Kidney epithelial cell (primary cell): ENCODE data around the gene CASZ1. TPM values are rescaled to one million over a fixed set of nuclear protein-coding genes. Genes with fewer than 3 reads are reported as not detected.
A peak's percentile ranks its signal among the peaks of the same experiment; 100 is the strongest.

Experiments
- DNase-seq: peaks from one replicate; pipeline ENCODE4 v3.0.0-alpha.2; 2010; ENCODE audit warnings: low read depth
- H3K27me3 ChIP-seq: 2 replicates; pipeline ENCODE4 v1.6.0; 2011; ENCODE audit warnings: low read length; ENCODE audit not compliant: control insufficient read depth, insufficient read depth
- H3K36me3 ChIP-seq: 2 replicates; pipeline ENCODE4 v1.5.1; 2011; ENCODE audit warnings: low read length; ENCODE audit not compliant: control insufficient read depth, insufficient read depth
- H3K4me3 ChIP-seq: 2 replicates; pipeline ENCODE4 v1.5.1; 2011; ENCODE audit warnings: low read depth, mild to moderate bottlenecking, control low read depth, low read length
- CTCF ChIP-seq: IDR thresholded peaks from 2 replicates; pipeline ENCODE4 v1.5.1; 2011; ENCODE audit warnings: mild to moderate bottlenecking, moderate library complexity, low read length, control low read depth, inconsistent platforms; ENCODE audit not compliant: insufficient read depth, poor library complexity, severe bottlenecking
- total RNA-seq: library from RNA; depleted of rRNA; stranded (reverse); fragments of >200 nt; gene quantifications from 2 replicates; pipeline ENCODE4 v1.2.3, GENCODE V29; 2015

Gene CASZ1
- total RNA-seq, 1 donor from 2014 or later, result 28.2 TPM

DNA sequence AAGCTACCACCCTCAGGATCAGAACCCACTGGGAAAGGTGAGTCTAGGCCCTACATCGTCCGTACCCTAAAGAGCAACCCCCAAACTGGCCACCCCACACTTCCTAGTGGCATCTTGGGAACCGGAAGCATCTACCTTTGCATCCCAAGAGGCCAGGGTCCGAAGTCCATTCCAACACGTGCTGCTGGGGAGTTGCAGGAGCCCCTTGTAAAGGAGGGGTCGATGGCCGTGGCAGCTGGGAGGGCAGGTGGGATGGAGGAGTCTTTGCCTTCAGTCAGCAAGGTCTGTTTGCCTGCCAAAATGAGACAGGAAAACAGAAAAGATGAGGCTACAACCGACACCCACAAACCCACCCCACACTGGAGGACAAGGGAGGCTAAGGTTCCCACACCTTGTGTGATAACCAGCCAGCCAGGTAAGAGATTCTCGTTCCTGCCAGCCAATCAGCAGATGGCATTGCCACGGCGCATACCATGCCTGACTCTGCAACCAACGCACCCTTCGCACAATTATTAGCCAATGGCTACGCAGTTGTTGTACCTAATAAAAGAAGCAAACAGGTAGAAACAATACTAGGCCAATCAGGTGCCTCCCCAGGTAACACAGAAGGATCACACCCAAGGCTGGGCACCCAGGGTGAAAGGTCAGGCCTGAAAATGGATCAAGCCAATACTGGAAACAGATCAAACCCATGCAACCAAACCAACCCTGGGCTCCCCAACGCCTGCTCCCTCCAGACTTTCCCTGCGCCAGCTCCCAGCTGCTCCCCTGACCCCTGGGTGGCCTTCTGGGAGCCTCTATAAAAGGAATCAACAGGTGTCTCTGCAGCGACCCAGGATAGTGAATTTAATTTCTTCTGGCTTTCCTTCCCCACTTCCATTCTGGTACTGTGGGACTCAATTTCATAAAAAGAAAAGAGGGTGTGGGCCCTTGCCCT, 35.6 kb downstream of the CASZ1 start:
- no peak for TF ChIP-seq CTCF
- Histone ChIP-seq H3K4me3 (no peak overlapping the region), H3K36me3 (no peaks in the 10 kb centered on the region), H3K27me3 (peaks cover 4% of the 10 kb centered on the region)
- no peak for DNase-seq

DNA sequence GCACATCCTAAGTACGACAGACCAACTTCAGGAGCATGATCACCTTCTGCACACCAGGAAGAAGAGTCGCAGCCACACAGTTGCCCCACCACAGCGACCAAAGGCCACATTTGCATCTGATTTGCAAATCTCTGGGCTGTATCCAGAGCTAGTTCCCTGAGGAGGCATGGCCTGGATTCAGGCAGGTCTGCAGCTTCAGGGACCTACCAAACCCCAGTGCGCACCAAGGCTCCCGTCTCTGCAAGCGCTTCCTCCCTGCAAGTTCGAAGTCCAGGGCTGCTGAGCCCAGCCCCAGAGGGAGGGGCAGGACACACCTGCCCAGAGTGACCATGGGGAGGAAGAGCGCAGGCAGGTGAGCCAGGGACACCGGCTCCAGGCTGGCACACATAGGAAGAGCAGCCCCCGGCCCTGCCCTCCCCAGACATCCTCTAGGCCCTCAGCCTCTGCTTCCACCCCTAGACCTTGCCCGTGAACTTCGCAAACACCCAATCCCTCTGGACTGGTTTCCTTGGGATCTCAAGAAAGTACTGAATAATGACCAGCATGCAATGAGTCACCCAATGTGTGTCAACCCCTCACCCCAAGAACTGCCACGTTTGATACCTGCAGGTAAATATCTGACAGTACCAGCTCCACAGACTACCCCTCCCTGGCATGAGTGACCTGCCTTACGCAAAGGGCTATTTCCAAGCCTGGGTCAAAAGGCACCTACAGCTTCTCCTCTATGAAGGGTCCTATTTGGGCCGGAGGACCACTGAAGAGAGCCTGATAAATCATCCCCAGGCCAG, 36.8 kb downstream of the CASZ1 start:
- no peak overlapping the region for H3K4me3 ChIP-seq
- H3K36me3 ChIP-seq, result no peaks in the 10 kb centered on the region
- no peak for TF ChIP-seq CTCF
- DNase-seq, result no peak
- H3K27me3 ChIP-seq, result peaks cover 4% of the 10 kb centered on the region

- Histone ChIP-seq H3K27me3 (peaks cover 11% of the 10 kb centered on the region), H3K36me3 (no peaks in the 10 kb centered on the region), H3K4me3 (no peak overlapping the region)
- no peak for TF ChIP-seq CTCF
- no peak for DNase-seq
Observed at GRCh38 chr1:10756842-10757241, 39.6 kb downstream of the CASZ1 start.

- Histone ChIP-seq H3K4me3 (no peak overlapping the region), H3K36me3 (no peaks in the 10 kb centered on the region), H3K27me3 (peaks cover 17% of the 10 kb centered on the region)
- peak; percentile 29 for DNase-seq
- no peak for TF ChIP-seq CTCF
Observed at GRCh38 chr1:10755970-10756521, 40.4 kb downstream of the CASZ1 start.

DNA sequence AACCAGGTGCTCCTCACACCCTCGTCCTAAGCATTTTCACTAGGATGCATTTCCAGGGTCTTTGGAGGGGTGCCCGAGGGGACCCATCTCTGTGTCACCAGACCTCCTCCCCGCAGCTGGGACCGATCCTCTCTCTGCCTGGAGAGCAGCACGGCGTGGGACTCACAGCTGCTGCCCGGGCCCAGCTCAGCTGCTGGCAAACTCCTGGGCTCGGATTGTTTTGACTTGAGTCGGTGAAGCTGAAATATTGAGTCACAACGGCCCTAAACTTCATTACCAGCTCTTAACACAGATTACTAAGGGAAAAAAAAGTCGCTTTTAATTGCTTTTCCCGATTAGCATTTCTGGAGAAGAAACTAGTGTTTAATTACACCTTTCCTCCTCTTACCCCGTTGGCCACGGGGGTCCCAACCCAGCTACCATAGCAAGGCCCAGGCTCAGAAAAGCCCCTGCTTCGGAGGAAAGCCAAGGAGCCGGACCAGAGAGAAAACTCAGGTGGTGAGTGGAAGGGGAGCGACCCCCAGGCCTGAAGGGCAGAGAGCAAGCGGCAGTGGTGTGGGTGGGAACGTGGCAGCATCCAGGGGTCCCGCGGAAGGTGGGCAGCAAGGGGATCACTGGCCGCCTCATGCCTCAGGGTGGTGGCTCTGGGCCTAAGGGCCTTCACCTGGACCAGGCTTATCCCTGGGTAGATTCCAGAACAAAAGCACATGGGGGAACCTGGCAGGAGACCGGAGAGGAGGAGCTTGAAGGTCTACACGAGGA, 41.7 kb downstream of the CASZ1 start:
- H3K4me3 ChIP-seq, result no peak overlapping the region
- peaks cover 17% of the 10 kb centered on the region for H3K27me3 ChIP-seq
- no peaks in the 10 kb centered on the region for H3K36me3 ChIP-seq
- DNase-seq, result peak; percentile 25
- no peak for TF ChIP-seq CTCF
